GM10248 (cell line): ENCODE data around the gene MICB.
A peak's percentile ranks its signal among the peaks of the same experiment; 100 is the strongest.

Experiments
- CTCF ChIA-PET: fragments of 300-600 bp; sonication (Branson Sonifier 250); formaldehyde crosslinking; extraction: SDS; loops from one replicate; lab custom pipeline; 2021; ENCODE audit warnings: antibody characterized with exemption; lab: Yijun Ruan, JAX
- POLR2A ChIA-PET: fragments of 350-650 bp; sonication (Branson Sonifier 250); formaldehyde crosslinking; extraction: SDS; loops from one replicate; lab custom pipeline; 2020; ENCODE audit warnings: antibody characterized with exemption; lab: Yijun Ruan, JAX
- DNase-seq: peaks from one replicate; pipeline ENCODE4 v3.0.0; 2012; ENCODE audit errors: extremely low spot score
- TF ChIP-seq, protein P1 (sequence below): IDR thresholded peaks from 2 replicates; pipeline ENCODE4 v1.5.1; 2012; ENCODE audit warnings: mild to moderate bottlenecking, low read depth; ENCODE audit errors: extremely low read depth, missing control alignments, control extremely low read depth

Gene MICB

DNA sequence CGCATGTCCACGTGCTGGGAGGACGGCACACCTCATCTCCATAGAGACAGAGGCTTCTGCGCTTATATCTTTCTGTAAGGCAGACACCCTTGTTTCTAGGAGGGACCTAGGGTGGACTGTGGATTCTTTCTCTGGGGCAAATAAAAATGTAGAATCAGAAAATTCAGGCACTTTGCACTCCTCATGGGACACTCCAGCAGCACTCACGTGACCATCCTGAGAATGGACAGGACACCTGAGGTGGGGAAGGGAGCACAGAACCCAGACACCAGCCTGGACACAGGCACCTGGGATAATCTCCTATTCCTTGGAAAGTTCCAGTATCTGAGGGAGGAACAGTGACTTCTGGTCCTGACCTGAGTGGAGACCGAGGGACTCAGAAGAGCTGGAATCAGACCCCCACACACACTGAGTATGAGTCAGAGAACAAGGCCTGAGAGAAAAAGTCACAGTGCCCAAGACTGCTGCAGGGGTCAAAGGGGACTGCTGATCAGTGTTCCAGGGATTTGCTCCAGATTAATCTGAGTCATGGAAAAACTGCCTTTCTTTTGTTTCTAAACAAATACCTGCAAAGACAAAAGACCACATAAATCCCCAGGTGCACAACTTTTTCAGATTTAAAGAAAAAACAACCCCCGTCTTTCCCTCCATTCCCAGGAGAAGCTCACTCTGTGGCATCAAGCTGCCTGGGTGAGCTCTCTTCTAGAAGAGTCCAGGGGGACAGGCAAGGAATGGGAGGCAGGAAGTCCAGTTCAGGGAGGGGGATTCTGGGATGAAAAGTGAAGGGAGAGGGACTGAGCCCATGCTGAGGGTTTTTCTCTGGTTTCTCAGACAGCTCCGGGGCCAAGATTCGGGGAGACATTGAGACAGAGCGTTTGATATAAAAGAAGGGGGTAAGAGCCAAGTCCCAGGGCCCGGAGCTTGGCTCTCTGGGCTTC lies 35.6 kb upstream of the MICB start:
- POLR2A ChIA-PET: interaction anchor here (0.6 to 1.2 kb wide), 20 partner anchors 10 to 549 kb away, joined by 3 to 9 read pairs (median 3); partner anchors contain the start of genes DDX39B, NCR3 and TNF
- CTCF ChIA-PET: interaction anchor here (0.6 to 2.5 kb wide), 11 partner anchors 12 to 96 kb away, joined by 3 to 9 read pairs (median 3); partner anchors contain the start of gene MICB
- no peak for DNase-seq
- TF ChIP-seq, protein P1, sequence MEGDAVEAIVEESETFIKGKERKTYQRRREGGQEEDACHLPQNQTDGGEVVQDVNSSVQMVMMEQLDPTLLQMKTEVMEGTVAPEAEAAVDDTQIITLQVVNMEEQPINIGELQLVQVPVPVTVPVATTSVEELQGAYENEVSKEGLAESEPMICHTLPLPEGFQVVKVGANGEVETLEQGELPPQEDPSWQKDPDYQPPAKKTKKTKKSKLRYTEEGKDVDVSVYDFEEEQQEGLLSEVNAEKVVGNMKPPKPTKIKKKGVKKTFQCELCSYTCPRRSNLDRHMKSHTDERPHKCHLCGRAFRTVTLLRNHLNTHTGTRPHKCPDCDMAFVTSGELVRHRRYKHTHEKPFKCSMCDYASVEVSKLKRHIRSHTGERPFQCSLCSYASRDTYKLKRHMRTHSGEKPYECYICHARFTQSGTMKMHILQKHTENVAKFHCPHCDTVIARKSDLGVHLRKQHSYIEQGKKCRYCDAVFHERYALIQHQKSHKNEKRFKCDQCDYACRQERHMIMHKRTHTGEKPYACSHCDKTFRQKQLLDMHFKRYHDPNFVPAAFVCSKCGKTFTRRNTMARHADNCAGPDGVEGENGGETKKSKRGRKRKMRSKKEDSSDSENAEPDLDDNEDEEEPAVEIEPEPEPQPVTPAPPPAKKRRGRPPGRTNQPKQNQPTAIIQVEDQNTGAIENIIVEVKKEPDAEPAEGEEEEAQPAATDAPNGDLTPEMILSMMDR: no peak

DNA sequence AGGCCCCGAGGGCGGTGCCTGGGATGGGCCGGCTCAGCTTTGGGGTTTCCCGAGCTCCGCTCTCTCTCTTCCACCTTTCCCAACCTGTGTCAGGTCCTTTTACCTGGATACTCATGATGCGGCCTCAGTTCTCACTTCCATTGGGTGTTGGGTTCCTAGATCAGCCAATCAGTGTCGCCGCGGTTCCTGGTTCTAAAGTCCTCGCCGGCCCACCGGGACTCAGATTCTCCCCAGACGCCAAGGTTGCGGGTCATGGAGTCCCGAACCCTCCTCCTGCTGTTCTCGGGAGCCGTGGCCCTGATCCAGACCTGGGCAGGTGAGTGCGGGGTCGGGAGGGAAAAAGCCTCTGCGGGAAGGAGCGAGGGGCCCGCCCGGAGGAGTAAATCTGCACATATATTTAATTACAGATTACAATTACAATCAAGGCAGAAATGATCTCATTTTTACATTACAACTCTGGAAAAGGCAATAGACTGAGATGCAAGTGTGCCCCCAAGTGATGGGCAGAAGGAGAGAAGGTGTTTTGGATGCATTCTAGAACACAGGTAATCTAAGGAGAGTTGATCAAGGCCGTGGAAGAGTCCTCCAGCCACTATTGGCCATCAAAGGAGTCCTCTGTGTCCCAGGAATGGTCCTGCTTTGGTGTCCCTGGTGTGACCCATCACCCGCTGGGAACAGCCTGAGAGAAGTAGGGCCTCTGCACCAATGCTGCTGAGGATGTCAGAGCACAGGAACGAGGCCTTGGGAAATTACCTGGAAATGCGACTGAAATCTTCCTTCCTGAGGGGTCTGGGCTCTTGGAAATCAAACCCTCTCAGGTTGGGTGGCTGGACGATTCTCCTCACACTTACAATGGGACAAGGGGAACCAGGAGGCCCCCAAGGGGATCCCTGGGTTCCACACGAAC lies 34.7 kb upstream of the MICB start:
- DNase-seq: peak; percentile 93
- CTCF ChIA-PET: interaction anchor here (0.6 to 2.5 kb wide), 8 partner anchors 13 to 67 kb away, joined by 3 to 9 read pairs (median 3); partner anchors contain the start of gene MICB
- POLR2A ChIA-PET: interaction anchor here (0.5 to 1.2 kb wide), 22 partner anchors 11 to 729 kb away, joined by 3 to 9 read pairs (median 3); partner anchors contain the start of genes DDX39B, NCR3 and TNF
- TF ChIP-seq, protein P1: no peak

DNA sequence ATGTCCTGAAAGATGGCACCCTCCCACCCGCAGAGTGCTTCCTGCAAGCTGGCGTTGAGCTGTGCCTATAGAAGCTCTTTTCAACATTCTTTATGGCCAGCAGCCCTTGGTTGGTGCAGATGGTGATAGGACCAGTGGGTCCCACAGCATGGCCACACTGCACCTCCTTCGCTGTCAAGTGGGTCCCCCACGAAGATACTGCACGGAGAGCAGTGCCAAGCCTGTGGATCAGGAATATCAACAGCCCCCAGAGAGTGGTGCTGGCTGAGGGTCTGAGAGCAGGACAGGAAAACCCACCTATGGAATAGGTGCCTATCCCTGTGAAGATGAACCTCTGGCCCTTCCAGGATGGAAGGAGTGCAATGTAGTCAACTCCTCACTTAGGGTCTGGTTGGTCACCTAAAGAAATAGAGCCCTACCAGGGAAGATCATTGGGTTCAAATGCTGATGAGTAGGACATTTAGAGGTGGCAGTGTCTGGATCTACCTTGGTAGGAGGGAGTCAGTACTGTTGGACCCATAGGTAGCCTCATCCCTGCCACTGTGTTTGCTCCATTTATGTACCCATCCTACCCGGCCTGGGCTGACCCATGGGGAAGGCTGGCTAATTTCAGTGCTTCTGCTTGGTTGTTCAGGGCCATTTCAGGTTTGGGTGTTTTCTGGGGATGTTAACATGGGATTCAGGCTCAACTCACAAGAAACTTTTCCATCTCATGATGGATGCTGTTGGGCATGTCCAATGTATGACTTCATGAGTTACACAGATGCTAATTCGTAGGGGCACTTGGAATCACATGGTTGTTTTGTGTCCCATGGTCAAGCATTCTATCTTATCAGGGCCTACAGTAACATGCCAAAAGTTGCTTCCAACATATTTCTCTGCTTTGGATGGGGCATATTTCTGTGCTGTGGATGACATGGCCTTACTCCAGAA lies 33.4 kb upstream of the MICB start:
- DNase-seq: no peak
- TF ChIP-seq, protein P1: no peak
- ChIA-PET POLR2A (interaction anchor here (0.6 kb wide), 1 partner anchor 105 kb away, joined by 3 read pairs; no protein-coding TSS in a partner anchor), CTCF (no interaction called here)

DNA sequence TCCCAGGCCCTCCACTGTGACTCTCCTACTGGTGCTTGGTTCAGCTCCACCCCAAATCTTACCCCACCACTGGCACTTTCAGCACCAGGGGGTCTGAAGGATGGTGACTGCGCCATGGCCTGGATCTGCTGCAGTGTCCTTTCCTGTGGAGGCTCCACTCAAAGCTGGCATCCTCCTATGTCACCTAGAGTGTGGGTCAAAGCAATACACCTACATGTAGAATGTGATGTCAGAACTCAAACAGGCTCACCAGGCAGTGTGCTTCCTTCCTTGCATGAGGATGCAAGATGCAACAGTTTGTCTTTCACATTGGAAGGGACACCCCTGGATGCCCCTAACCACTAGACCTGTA lies 32.8 kb upstream of the MICB start:
- TF ChIP-seq, protein P1: no peak
- ChIA-PET CTCF (interaction anchor here (1.3 kb wide), 1 partner anchor 29 kb away, joined by 3 read pairs; no protein-coding TSS in a partner anchor), POLR2A (interaction anchor here (1.3 kb wide), 1 partner anchor 11 kb away, joined by 4 read pairs; no protein-coding TSS in a partner anchor)
- DNase-seq: no peak

DNA sequence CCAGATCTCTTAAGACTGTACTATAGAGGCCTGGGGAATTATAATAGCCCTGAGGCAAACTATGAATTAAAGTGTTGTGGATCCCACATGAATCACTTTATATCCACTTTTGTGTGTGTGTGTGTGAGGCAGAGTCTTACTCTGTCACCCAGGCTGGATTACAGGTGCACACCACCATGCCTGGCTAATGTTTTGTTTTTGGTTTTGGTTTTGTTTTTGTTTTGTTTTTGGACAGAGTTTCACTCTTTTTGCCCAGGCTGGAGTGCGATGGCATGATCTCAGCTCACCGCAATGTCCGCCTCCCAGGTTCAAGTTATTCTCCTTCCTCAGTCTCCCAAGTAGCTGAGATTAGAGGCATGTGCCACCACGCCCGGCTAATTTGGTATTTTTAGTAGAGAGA lies 32.2 kb upstream of the MICB start:
- TF ChIP-seq, protein P1: no peak
- DNase-seq: no peak
- CTCF ChIA-PET: interaction anchor here (0.9 to 1.3 kb wide), 3 partner anchors 27 to 99 kb away, joined by 3 read pairs; no protein-coding TSS in a partner anchor
- POLR2A ChIA-PET: interaction anchor here (1.3 kb wide), 1 partner anchor 11 kb away, joined by 4 read pairs; no protein-coding TSS in a partner anchor
